NCI-H2107 (cell line): ENCODE measurements around the gene CFAP58.

ENCODE experiments used
- DNase-seq: peaks from one replicate; lab custom pipeline; 2025; lab: John Stamatoyannopoulos, UW

Gene CFAP58

DNA sequence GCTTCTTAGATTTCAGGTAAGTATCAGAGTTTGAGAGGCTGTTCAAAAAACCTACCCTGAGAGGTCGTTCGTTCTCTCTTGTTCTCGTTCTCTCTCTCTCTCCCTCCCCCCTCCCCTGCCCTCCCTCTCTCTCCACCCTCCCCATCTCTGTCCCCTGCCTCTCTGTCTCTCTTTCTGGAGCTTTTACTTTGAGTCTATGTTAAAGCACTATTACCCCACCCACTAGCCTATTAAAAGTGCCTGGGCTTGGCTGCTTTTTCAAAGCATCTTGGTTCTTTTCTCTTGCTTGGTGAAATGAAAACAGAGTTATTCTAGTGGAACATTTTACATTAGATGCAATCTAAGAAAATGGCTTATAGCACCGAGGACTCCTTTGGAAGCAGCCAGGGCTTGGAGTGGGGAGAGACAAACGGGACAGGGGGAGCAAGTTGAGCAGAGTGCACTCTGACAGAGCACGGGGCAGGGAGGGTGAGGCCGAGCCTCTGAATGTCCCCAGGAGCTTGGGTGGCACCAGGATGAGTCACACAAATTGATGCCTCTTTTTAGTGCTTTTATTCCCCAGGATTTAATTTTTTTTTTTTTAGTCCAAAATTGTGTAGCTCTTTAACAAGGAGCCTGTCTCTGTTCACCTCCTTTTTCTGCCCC lies 134.3 kb downstream of the CFAP58 start:
- DNase-seq = no peak

DNA sequence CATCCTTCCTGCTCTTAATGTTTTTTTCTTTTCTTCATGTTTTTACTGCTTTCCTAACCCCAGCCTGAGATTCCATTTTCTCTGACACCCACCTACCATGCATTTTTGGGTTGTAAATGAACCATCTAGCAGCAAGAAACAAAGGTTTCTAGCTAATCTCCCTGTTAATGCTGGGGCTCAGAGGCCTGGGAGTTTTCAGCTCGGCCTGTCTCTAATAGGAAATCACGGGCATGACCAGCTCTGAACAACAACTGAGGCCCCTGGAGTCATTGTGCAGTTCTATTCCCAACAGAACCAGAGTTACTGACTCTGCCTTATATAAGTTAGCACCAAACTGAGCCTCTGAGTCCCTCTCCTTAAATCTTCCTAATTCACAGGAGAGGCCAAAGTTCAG lies 134.8 kb downstream of the CFAP58 start:
- DNase-seq = no peak

DNA sequence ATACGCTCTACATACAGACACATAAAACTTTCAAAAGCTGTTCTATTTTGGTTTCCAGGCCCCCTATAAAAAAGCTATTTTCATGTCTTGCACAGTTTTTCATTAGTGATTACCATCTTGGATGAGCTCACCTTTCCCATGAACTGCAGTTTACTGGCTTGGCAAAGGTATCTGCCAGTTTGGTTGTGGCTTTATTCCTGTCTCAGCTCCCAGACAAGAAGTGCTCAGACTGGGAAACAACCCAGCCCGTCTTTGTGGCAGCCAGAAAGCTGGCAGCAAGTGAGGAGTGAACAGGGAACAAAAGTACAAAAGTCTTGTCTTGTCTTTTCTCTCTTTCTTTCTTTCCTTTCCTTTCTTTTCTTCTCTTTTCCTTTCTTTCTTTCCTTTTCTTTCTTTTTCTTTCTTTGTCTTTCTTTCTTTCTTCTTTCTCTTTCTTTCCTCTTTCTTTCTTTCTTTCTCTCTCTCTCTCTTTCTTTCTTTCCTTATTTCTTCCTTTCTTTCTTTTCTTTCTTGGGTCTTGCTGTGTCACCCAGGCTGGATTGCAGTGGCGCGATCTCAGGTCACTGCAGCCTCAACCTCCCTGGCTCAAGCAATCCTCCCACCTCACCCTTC lies 138.8 kb downstream of the CFAP58 start:
- no peak for DNase-seq

DNA sequence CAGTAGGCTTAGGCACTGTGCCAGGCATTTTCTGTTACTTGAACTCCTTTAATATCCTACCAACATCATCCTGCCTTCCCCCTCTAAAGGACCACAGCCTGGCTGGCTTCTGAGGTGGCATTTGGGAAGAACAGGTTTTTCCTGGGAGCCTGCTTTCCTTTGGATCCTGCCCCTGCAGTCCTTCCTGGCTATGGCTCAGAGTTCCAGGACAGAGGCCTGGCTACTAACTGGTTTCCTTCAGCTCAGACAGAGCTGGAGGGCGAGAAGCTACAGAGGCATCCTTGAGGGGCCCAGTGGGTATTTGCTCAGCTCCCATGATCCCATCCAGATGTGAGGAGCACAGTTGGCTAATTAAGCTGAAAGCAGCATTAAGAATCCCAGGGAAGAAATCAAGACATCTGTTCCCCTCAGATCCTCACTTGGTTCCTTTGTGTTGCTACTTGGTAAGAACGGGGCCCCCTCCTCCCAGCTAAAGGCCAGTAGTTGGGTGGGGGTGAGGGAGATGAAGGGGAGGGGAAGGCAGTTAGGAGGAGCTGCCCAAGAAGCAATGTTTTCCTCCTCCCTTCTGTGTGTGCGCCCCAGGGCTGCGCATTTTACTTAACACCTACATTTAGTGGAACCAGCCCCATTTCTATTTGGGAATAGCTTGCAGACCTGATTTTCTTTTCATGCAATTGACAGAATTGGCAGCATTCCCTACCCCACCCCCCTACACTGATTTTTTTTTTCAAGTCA lies 144.9 kb downstream of the CFAP58 start:
- no peak for DNase-seq

DNA sequence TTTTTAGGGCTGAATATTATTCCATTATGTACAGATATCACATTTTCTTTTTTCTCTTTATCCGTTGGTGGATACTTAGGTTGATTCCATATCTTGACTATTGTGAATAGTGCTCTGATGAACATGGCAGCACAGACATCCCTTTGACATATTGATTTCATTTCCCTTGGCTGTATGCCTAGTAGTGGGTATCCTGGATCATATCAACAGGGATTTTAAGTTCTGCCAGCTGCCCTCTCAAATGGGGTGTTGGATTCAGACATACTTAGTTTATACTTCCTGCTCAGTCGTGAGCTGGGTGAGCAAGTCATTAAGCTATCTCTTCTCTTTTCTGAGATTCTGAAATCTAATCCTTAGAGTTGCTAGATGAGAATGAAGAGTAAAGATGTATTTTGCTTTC lies 147.8 kb downstream of the CFAP58 start:
- DNase-seq = no peak

DNA sequence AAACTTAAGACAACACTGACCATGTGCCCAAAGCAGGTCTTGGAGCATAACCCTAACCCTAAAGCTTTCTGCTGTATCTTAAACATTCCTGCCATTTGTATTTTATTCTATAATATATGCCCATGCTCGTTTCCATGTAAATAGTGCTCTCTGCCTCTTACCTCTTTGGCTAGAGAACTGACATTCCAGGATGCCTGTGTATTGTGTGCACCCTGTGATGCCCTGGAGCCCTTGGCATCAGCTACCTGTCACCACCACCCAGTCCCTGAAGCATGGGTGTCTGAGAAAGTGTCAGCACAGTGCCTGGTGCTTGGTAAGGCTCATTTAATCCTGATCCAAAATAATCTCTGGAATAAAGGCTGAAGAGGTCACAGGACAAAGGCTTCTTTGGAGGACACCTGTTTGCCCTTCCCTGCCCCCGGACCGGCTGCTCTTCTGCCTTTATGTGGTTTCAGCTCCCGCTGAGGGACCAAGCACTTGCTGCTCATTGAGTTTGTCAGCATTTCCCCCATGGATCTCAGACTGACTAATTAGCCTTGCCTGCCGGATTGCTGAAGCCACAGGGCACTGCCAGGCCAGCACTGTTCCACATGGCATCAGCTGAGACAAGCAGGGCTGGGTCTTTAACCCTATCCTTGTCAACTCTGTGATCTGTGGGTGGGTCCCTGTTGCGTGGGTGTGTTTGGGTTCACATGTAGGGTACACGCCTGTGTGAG lies 148.4 kb downstream of the CFAP58 start:
- DNase-seq = no peak

DNA sequence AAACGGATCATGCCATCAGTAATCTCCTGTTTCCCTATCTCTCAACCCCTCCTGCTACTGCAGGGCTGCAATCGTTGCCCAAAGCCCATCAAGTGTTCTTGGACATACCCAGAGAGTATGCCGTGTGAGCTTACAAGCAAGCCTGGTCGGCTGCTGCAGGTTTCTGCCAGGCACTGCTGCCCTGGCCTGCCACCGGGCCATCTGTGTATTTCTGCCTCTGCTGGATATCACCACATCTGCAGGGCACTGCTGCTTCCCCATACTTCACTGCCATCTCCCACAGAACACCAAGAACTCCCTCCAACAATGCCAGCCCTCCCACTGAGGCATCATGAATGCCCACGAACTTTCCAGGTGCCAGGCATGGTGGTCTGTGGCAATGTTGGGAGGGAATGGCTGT lies 149.3 kb downstream of the CFAP58 start:
- no peak for DNase-seq
